ENCODE measurements around the gene NFKBIA. TPM values are rescaled to one million over a fixed set of nuclear protein-coding genes. Genes with fewer than 3 reads are reported as not detected.
A peak's percentile ranks its signal among the peaks of the same experiment; 100 is the strongest.

Gene NFKBIA, protein sequence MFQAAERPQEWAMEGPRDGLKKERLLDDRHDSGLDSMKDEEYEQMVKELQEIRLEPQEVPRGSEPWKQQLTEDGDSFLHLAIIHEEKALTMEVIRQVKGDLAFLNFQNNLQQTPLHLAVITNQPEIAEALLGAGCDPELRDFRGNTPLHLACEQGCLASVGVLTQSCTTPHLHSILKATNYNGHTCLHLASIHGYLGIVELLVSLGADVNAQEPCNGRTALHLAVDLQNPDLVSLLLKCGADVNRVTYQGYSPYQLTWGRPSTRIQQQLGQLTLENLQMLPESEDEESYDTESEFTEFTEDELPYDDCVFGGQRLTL
- total RNA-seq: 100 to 1,000 TPM; 139 to 441 (median 298) TPM

DNA sequence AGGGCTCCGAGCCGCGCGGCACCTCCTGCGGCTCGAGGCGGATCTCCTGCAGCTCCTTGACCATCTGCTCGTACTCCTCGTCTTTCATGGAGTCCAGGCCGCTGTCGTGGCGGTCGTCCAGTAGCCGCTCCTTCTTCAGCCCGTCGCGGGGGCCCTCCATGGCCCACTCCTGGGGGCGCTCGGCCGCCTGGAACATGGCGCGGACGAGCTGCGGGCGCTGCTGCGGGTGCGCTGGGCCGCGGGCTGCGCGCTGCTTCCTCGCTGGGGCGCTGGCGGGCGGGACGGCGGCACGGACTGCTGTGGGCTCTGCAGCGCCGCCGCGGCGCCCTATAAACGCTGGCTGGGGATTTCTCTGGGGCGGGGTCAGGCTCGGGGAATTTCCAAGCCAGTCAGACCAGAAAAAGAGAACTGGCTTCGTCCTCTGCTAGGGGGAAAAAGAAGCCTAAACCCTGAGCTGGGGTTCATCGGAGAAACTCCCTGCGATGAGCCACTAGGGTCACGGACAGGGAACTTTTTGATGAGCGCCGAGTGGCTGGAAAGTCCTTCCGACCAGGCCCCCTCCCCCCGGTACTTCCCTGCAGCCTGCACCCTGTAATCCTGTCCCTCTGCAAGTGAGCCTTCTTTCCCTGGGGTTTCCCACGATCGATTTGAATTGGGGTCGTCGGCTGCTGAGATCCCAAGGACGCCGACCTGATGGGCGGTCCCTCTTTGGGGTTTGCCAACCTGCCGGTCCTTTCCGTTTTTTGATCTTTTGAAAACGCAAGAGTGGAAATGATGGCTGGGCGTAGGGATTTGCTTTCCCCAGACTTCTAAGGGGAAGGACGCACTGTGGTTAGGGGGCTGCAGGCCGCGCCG lies at the start of gene NFKBIA:
NFKBIA (minus strand) TSS at position 301 of the 855 bp plus-strand sequence; CDS start at position 196, 105 bp downstream.
- WGBS, 2 donors: 0 to 1% methylated on average over 20 to 25 of the region's 69 CpGs
- Histone ChIP-seq H3K27me3 (no peaks in the 10 kb centered on the region), H3K4me1 (peaks cover 26 to 70% (median 27%) of the 10 kb centered on the region in 3 donors), H3K9me3 (no peaks in the 10 kb centered on the region), H3K27ac (peak within 1 kb of the TSS; percentile 95 to 100 (median 100)), H3K36me3 (peaks cover 23 to 40% (median 33%) of the 10 kb centered on the region in 3 donors), H3K4me3 (peak within 1 kb of the TSS; percentile 66 to 99 (median 92))
- peak in 3 of 4 donors; percentile 51 to 100 (median 99) for TF ChIP-seq POLR2A (IDR thresholded peaks at IDR 0.05)
- TF ChIP-seq, protein P1, sequence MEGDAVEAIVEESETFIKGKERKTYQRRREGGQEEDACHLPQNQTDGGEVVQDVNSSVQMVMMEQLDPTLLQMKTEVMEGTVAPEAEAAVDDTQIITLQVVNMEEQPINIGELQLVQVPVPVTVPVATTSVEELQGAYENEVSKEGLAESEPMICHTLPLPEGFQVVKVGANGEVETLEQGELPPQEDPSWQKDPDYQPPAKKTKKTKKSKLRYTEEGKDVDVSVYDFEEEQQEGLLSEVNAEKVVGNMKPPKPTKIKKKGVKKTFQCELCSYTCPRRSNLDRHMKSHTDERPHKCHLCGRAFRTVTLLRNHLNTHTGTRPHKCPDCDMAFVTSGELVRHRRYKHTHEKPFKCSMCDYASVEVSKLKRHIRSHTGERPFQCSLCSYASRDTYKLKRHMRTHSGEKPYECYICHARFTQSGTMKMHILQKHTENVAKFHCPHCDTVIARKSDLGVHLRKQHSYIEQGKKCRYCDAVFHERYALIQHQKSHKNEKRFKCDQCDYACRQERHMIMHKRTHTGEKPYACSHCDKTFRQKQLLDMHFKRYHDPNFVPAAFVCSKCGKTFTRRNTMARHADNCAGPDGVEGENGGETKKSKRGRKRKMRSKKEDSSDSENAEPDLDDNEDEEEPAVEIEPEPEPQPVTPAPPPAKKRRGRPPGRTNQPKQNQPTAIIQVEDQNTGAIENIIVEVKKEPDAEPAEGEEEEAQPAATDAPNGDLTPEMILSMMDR (IDR thresholded peaks at IDR 0.05): peak in 5 of 6 experiments; percentile 12 to 47 (median 42)
- intact Hi-C loops (cut with DNase I): loop anchor here (5.0 kb wide), 2 partner anchors 67 to 117 kb away; no protein-coding TSS in a partner anchor
- DNase-seq: peak; percentile 63

DNA sequence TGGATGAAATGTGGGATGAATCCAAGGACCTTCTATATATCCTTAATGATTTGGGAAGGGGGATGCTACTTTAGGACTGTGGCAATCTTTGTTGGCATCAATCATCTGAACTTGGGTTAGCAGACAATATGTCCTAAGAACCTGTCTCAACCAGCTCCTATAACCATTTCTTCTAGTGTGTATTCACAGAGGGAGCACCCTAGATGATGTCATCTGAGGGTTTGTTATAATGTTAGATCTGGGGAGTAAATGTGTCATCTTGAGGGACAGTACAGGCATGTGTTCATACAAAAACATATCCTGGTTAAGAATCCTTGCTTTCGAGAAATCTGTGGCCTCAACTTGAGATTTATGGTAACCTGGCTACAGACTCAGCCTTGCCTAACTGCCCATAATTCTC lies 41.9 kb upstream of the NFKBIA start:
- no peak for TF ChIP-seq POLR2A (IDR thresholded peaks at IDR 0.05)
- TF ChIP-seq, protein P1 (IDR thresholded peaks at IDR 0.05): no peak
- 88 to 94% methylated on average over 1 of the region's 1 CpG for WGBS, 2 donors
- H3K36me3 ChIP-seq: no peaks in the 10 kb centered on the region
- H3K27ac ChIP-seq: no peak overlapping the region
- intact Hi-C loops (cut with DNase I): no loop called here
- DNase-seq: no peak
- H3K4me3 ChIP-seq: no peak overlapping the region
- H3K27me3 ChIP-seq: no peaks in the 10 kb centered on the region
- H3K4me1 ChIP-seq: no peaks in the 10 kb centered on the region
- H3K9me3 ChIP-seq: no peaks in the 10 kb centered on the region

DNA sequence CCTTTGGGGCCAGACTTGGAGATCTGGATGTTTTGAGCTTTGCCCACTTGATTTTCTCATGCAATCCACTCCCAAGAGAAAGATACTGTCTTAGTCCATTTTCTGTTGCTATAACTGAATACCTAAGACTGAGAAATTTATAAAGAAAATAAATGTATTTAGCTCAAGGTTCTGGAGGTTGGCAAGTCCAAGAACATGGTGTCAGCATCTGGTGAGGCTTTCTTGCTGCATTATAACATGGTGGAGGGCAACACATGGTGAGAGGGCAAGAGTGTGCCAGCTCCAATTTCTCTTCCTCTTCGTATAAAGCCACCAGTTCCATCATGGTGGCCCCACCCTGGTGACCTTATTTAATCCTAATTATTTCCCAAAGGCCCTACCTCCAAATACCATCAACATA lies 39.6 kb upstream of the NFKBIA start:
- no peaks in the 10 kb centered on the region for H3K9me3 ChIP-seq
- no peaks in the 10 kb centered on the region for H3K36me3 ChIP-seq
- no peak for DNase-seq
- 44 to 58% methylated on average over 1 of the region's 1 CpG for WGBS, 2 donors
- TF ChIP-seq, protein P1 (IDR thresholded peaks at IDR 0.05): no peak
- TF ChIP-seq POLR2A (IDR thresholded peaks at IDR 0.05): no peak
- H3K27me3 ChIP-seq: no peaks in the 10 kb centered on the region
- H3K4me1 ChIP-seq: no peaks in the 10 kb centered on the region
- no peak overlapping the region for H3K4me3 ChIP-seq
- no peak overlapping the region for H3K27ac ChIP-seq
- intact Hi-C loops (cut with DNase I): no loop called here

DNA sequence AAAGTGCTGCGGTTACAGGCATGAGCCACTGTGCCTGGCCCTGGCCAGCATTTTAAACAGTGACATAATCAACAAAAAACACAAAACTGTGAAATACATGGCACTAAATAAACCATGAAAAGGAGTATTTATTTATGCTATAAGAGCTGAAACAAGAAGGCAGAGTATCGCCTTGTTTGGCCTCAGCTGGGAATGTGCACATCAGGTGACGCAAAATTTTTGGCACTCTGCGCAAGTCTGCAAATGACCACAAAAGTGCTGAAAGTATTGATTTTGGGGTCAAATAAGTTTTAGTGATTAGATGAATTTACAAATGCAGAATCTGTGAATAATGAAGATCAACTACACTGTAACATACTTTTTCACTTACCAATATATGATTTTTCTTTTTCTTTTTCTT lies 36.6 kb upstream of the NFKBIA start:
- intact Hi-C loops (cut with DNase I): no loop called here
- DNase-seq: no peak
- 80 to 90% methylated on average over 3 to 4 of the region's 4 CpGs for WGBS, 2 donors
- Histone ChIP-seq H3K4me1 (no peaks in the 10 kb centered on the region), H3K9me3 (no peaks in the 10 kb centered on the region), H3K27me3 (no peaks in the 10 kb centered on the region), H3K27ac (no peak overlapping the region), H3K4me3 (no peak overlapping the region), H3K36me3 (no peaks in the 10 kb centered on the region)
- no peak for TF ChIP-seq POLR2A (IDR thresholded peaks at IDR 0.05)
- TF ChIP-seq, protein P1 (IDR thresholded peaks at IDR 0.05): no peak
